Dorsolateral prefrontal cortex (tissue), 118 donors: ENCODE results near the gene IFT22. TPM values are rescaled to one million over a fixed set of nuclear protein-coding genes. Genes with fewer than 3 reads are reported as not detected.

Experiments
- total RNA-seq, 120 experiments: library from RNA; stranded (reverse); gene quantifications; one replicate each; pipeline versions ENCODE4 v1.2.3 to v1.2.4, GENCODE V29; 2022

IFT22 gene
- total RNA-seq, 120 experiments from 2014 or later = 15.3 to 53.6 (median 33.7) TPM

Other genes with a start within 250 kb of the IFT22 start
- gene TRIM56, start 236.3 kb downstream of the IFT22 start, total RNA-seq = 10 to 100 TPM in 99 of 120 experiments, 1 to 10 TPM in 21; 5.7 to 29.9 (median 14.1) TPM
- gene SERPINE1, start 194.7 kb downstream of the IFT22 start, total RNA-seq = 10 to 100 TPM in 4 of 120 experiments, 1 to 10 TPM in 94, under 1 TPM in 22; 0.31 to 13.4 (median 2.0) TPM
- 100 to 1,000 TPM in 60 of 120 experiments, 10 to 100 TPM in 60; 39.7 to 176 (median 100.0) TPM for gene AP1S1, start 167.3 kb downstream of the IFT22 start, total RNA-seq
- 100 to 1,000 TPM in 22 of 120 experiments, 10 to 100 TPM in 93, 1 to 10 TPM in 5; 5.8 to 171 (median 31.4) TPM for gene VGF, start 156.2 kb downstream of the IFT22 start, total RNA-seq
- 1 to 10 TPM in 61 of 120 experiments, under 1 TPM in 53, not detected in 6; 0.23 to 5.3 (median 1.1) TPM for gene NAT16, start 141.5 kb downstream of the IFT22 start, total RNA-seq
- under 1 TPM in 3 of 120 experiments, not detected in 117; 0.25 to 0.69 (median 0.51) TPM for gene MOGAT3, start 120.8 kb downstream of the IFT22 start, total RNA-seq
- 100 to 1,000 TPM in 12 of 120 experiments, 10 to 100 TPM in 108; 26.7 to 217 (median 56.2) TPM for gene PLOD3, start 104.2 kb downstream of the IFT22 start, total RNA-seq
- 10 to 100 TPM; 36.5 to 63.3 (median 50.0) TPM for gene ZNHIT1, start 103.6 kb downstream of the IFT22 start, total RNA-seq
- gene CLDN15, start 84.0 kb downstream of the IFT22 start, total RNA-seq = 10 to 100 TPM in 67 of 120 experiments, 1 to 10 TPM in 53; 4.4 to 39.9 (median 10.5) TPM
- 100 to 1,000 TPM; 134 to 359 (median 209) TPM for gene FIS1, start 76.7 kb downstream of the IFT22 start, total RNA-seq
- gene COL26A1, start 41.1 kb upstream of the IFT22 start, total RNA-seq = 10 to 100 TPM in 119 of 120 experiments, 1 to 10 TPM in 1; 4.7 to 38.5 (median 21.9) TPM